ENCODE data around the gene EIF4E3.

GRCh38 chr3:71703797-71704196 lies 21.4 kb downstream of the EIF4E3 start:
- TF ChIP-seq CTCF (IDR thresholded peaks at IDR 0.05) (no peak), POLR2AphosphoS5 (IDR thresholded peaks at IDR 0.05) (no peak), POLR2A (IDR thresholded peaks at IDR 0.05) (no peak)
